ENCODE results near the gene TBC1D16. TPM values are rescaled to one million over a fixed set of nuclear protein-coding genes. Genes with fewer than 3 reads are reported as not detected.

Gene TBC1D16
- total RNA-seq, 1 experiment from 2014 or later: 85.8 TPM

GRCh38 chr17:80060644-80061043 is 25.0 kb upstream of the TBC1D16 start:
- H3K9me3 ChIP-seq (ENCODE audit: control insufficient read depth, low read depth, low read length): no peaks in the 10 kb centered on the region
- no peak overlapping the region for H2AK5ac ChIP-seq (ENCODE audit: insufficient read length, low read length)
- no peak for DNase-seq
- no peak for TF ChIP-seq CTCF (conservative IDR thresholded peaks at IDR 0.05)
- H3K23ac ChIP-seq (ENCODE audit: insufficient read length, low read depth, low read length): no peak overlapping the region
- H3K9ac ChIP-seq (ENCODE audit: extremely low read depth, insufficient read length, low read length): no peak overlapping the region
- H3K79me1 ChIP-seq (ENCODE audit: insufficient read depth, low read depth, low read length, poor library complexity, severe bottlenecking): no peaks in the 10 kb centered on the region
- no peaks in the 10 kb centered on the region for H3K23me2 ChIP-seq (ENCODE audit: insufficient read length, low read depth, low read length, poor library complexity, severe bottlenecking)
- no peaks in the 10 kb centered on the region; the same call in 1 of the 2 replicates for H3K4me1 ChIP-seq (ENCODE audit: insufficient read depth, low read length)
- no peak overlapping the region for H4K91ac ChIP-seq (ENCODE audit: insufficient read length, low read depth, low read length)
- H4K20me1 ChIP-seq (ENCODE audit: control insufficient read depth, insufficient read depth, insufficient read length): no peaks in the 10 kb centered on the region
- Mint-ChIP-seq H3K4me1 (peaks cover 10 to 15% of the 10 kb centered on the region in 2 experiments), H3K27ac (no peak overlapping the region), H3K27me3 (ENCODE audit: low read depth) (no peaks in the 10 kb centered on the region), H3K4me3 (no peak overlapping the region), H3K9me3 (no peaks in the 10 kb centered on the region), H3K36me3 (ENCODE audit: insufficient read depth in 1 of 3, low read depth in 3 of 3) (peaks cover 0 to 5% (median 2%) of the 10 kb centered on the region in 3 experiments; a peak in 3 of 7 replicates)
- H3K4ac ChIP-seq (ENCODE audit: low read depth, low read length): no peak overlapping the region
- no peak overlapping the region for H2BK120ac ChIP-seq (ENCODE audit: low read depth, low read length, poor library complexity, severe bottlenecking)
- no peaks in the 10 kb centered on the region for H3K79me2 ChIP-seq (ENCODE audit: insufficient read depth, low read length)
- no peak overlapping the region for H4K8ac ChIP-seq (replicated peaks; ENCODE audit: insufficient read length, low read depth, low read length)
- H3K56ac ChIP-seq (ENCODE audit: insufficient read length, low read depth, low read length): no peak overlapping the region
- no peak overlapping the region for H2BK20ac ChIP-seq (ENCODE audit: low read depth, low read length, poor library complexity, severe bottlenecking)
- no peak overlapping the region for H4K5ac ChIP-seq (ENCODE audit: insufficient read length, low read depth, low read length)
- H3K27me3 ChIP-seq (ENCODE audit: insufficient read depth, low read length): no peaks in the 10 kb centered on the region
- no peak overlapping the region for H2BK5ac ChIP-seq (ENCODE audit: insufficient read length, low read length)
- no peak overlapping the region for H2BK12ac ChIP-seq (ENCODE audit: insufficient read length, low read depth, low read length)
- no peak overlapping the region for H3K27ac ChIP-seq (ENCODE audit: insufficient read length, low read depth, low read length)
- H3T11ph ChIP-seq (ENCODE audit: low read length): no peak overlapping the region
- H3K14ac ChIP-seq (ENCODE audit: insufficient read depth, low read length): no peak overlapping the region
- WGBS (ENCODE audit: extremely low coverage, insufficient read length, low lambda C conversion rate): no CpG with 5 or more reads among the region's 4 CpGs
- no peak overlapping the region for H2AFZ ChIP-seq (ENCODE audit: low read length)
- H3K18ac ChIP-seq (ENCODE audit: insufficient read length, low read depth, low read length): no peak overlapping the region
- H2BK15ac ChIP-seq (ENCODE audit: low read depth, low read length): no peak overlapping the region
- H3K4me2 ChIP-seq (ENCODE audit: insufficient read depth, insufficient read length, low read length): no peak overlapping the region
